GM21786 (cell line): ENCODE measurements around the gene TLE4.

Source experiments
- ATAC-seq: cut with Tn5 transposase; IDR thresholded peaks from one replicate; pipeline ENCODE4 v1.9.1; 2021; ENCODE audit not compliant: unreplicated experiment

TLE4 gene

GRCh38 chr9:79765466-79765865 lies 193.7 kb downstream of the TLE4 start:
- no peak for ATAC-seq

- ATAC-seq = no peak
Measured at GRCh38 chr9:79766091-79766490, 194.3 kb downstream of the TLE4 start.

- no peak for ATAC-seq
Measured at GRCh38 chr9:79768194-79768593, 196.4 kb downstream of the TLE4 start.

GRCh38 chr9:79769476-79770275 lies 197.9 kb downstream of the TLE4 start:
- no peak for ATAC-seq

GRCh38 chr9:79774356-79774755 lies 202.6 kb downstream of the TLE4 start:
- no peak for ATAC-seq
